Stomach smooth muscle (tissue), 2 donors: Measurements from ENCODE around the gene STAT3.
"Not testable (repeated sequence)": the region's sequence is repeated elsewhere in the genome, so short reads cannot be mapped to it uniquely, and the experiment has no call there.

Experiments
- H3K27ac ChIP-seq: one replicate; pipeline ENCODE4 v1.7.0; 2013; ENCODE audit warnings: mild to moderate bottlenecking, low read length, inconsistent platforms
- H3K27me3 ChIP-seq, 2 donors: one replicate each; pipeline ENCODE4 v1.7.0; 2013; ENCODE audit warnings: low read length in 2 of 2; ENCODE audit not compliant: insufficient read depth in 2 of 2, control insufficient read depth in 1 of 2
- H3K36me3 ChIP-seq, 2 donors: one replicate each; pipeline ENCODE4 v1.7.0; 2013; ENCODE audit warnings: low read length in 2 of 2; ENCODE audit not compliant: control insufficient read depth in 2 of 2, insufficient read depth in 2 of 2
- H3K4me1 ChIP-seq: one replicate; pipeline ENCODE4 v1.7.0; 2013; ENCODE audit warnings: low read length; ENCODE audit not compliant: control insufficient read depth, insufficient read depth
- H3K4me3 ChIP-seq, 2 donors: one replicate each; pipeline ENCODE4 v1.7.0; 2013; ENCODE audit warnings: low read length in 2 of 2
- H3K9ac ChIP-seq, 2 donors: one replicate each; pipeline ENCODE4 v1.7.0; 2013; ENCODE audit warnings: low read length in 2 of 2, mild to moderate bottlenecking in 1 of 2
- H3K9me3 ChIP-seq, 2 donors: one replicate each; pipeline ENCODE4 v1.7.0; 2013; ENCODE audit warnings: low read length in 2 of 2; ENCODE audit not compliant: control insufficient read depth in 2 of 2
- donor health status: healthy.
- donor health status: Pancreatic carcinoma.

Gene STAT3

DNA sequence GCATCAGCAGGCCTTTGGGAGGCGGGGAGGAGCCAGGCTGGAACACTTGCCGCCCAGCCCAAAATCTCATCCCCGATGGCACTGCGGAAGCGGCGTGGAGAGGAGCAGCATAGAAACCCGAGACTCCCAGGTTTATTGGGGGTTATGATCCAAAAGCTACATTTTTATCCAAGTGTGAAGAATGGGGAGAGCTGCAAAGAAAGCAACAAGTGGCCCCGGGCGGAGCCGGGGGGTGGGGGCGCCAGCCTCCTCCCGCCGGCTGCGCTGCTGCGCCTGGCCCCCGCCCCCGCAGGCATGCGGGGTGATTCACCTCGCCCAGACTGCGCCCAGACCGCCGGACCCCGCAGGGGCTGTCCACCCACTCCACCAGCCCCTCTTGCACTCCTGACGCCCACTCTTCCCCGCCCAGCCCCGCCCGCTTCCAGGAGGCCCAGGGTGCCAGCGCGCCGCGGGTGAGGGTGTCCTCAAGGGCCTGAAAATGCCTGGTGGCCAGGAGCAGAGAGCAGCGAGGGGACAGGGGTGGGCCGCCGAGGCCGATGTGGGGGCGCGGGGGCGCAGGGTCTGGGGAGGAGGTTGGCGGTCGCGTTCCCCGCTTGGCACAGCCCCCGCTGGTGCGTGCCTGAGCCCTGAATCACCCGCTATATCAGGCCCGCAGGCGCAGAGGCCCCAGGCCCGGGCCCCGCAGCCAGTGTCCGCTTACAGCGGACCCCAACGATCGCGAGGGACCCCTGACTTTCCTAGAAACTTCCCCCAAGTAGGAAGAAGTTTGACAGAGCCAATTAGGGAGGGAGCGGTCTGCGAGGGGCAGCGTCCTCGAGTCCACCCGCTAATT lies 33.5 kb upstream of the STAT3 start:
- Histone ChIP-seq H3K27ac (peak overlapping the region; percentile 96), H3K9ac (peak overlapping the region; percentile 85 to 87), H3K4me1 (peaks cover 43% of the 10 kb centered on the region), H3K9me3 (no peaks in the 10 kb centered on the region), H3K4me3 (peak overlapping the region; percentile 99 to 100), H3K27me3 (no peaks in the 10 kb centered on the region), H3K36me3 (no peaks in the 10 kb centered on the region)

DNA sequence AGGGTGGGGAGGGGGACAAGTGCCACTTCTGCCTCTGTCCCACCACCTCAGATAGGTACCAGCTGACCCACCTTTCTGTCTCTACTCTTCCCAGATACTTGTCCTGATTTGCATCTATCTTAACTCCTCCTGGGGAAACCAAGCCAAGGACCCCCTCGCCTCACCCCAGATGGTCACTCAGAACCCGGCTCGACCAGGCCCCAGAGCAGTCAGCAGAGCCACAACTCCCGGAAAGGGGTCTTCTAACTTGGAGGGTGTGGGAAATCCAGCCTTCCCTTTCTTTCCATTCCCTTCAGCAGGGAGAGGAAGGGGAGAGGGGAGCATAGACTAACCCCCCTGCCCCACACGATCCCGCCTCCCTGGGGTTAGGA lies 32.9 kb upstream of the STAT3 start:
- H3K27ac ChIP-seq = peak overlapping the region; percentile 96
- no peaks in the 10 kb centered on the region for H3K27me3 ChIP-seq
- no peaks in the 10 kb centered on the region for H3K9me3 ChIP-seq
- peak overlapping the region; percentile 99 to 100 for H3K4me3 ChIP-seq
- peaks cover 48% of the 10 kb centered on the region for H3K4me1 ChIP-seq
- H3K36me3 ChIP-seq = no peaks in the 10 kb centered on the region
- peak overlapping the region; percentile 85 to 87 for H3K9ac ChIP-seq

DNA sequence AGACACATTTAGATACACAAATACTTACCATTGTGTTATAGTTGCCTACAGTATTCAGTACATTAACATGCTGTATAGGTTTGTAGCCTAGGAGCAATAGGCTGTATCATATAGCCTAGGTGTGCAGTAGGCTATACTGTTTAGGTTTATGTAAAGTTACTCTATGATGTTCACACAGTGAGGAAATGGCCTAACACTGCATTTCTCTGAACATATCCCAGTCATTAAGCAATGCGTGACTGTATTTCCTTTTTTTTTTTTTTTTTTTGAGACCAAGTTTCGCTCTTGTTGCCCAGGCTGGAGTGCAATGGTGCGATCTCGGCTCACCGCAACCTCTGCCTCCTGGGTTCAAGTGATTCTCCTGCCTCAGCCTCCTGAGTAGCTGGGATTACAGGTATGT lies 29.7 kb upstream of the STAT3 start:
- not testable (repeated sequence) for H3K4me3 ChIP-seq, H3K27ac ChIP-seq

DNA sequence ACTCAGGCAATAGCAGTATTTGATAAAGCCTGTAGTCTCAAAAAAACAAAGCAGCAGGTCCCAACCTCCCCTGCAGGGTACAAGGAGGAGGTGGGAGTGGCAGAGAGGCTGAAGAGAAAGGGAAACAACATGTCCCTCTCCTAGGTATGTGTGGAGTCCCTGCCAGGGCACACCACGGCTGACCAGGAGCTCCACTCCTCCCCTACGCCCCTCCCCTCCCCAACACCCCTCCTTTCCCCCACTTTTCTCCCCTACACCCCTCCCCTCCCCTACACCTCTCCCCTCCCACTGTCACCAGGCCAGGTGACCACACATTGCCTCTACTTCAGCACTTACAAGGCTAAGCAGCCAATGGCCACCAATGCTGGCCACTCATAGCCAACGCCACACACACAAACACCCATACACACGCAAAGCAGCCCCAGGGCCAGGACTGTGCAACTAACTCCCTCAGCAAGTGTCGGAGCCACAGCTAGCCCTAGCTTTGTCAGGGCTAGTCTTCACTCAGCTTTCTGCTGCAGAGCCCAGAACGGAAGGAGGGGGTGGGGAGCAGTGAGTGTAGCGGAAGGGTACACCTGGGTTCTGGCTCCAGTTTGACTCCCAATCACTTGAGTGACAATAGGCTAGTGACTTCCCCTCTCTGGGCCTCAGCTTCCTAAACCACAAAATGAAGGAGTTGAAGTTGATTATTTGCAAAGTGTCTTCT lies 26.6 kb upstream of the STAT3 start:
- Histone ChIP-seq H3K4me3 (peak overlapping the region; percentile 44 to 46), H3K4me1 (peaks cover 66% of the 10 kb centered on the region), H3K9ac (peak overlapping the region in 1 of 2 donors; percentile 15), H3K9me3 (no peaks in the 10 kb centered on the region), H3K27me3 (no peaks in the 10 kb centered on the region), H3K36me3 (peaks cover 0 to 2% of the 10 kb centered on the region in 2 donors), H3K27ac (peak overlapping the region; percentile 53)

More for the DNA sequence above, 29.7 kb upstream of the STAT3 start:
- H3K4me1 ChIP-seq = peaks cover 64% of the 10 kb centered on the region
- H3K27me3 ChIP-seq, H3K9ac ChIP-seq, H3K36me3 ChIP-seq, H3K9me3 ChIP-seq: not testable (repeated sequence)

DNA sequence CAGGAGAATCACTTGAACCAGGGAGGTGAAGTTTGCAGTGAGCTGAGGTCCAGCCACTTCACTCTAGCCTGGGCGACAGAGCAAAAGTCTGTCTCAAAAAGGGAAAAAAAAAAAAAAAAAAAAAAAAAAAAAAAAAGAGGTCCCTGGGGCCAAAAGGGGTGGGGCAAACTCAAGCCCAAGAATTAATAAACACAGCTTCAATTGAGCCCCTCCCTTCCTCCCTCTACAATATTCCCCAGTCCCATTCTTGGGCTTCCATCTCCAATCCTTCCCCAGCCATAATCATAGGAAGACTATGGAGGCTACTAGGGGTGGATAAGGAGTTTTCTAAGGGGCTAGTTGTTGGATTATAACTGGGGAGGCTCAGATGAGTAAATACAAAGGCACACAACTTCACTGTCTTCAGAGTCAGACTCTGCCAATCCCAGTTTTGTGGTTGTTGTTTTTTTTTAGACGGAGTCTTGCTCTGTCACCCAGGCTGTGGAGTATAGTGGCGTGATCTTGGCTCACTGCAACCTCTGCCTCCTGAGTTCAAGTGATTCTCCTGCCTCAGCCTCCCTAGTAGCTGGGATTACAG lies 25.3 kb upstream of the STAT3 start:
- Histone ChIP-seq H3K36me3 (peaks cover 0 to 2% of the 10 kb centered on the region in 2 donors), H3K27me3 (no peaks in the 10 kb centered on the region), H3K4me1 (peaks cover 66% of the 10 kb centered on the region), H3K27ac (peak overlapping the region; percentile 18), H3K4me3 (peak overlapping the region in 1 of 2 donors; percentile 22), H3K9me3 (no peaks in the 10 kb centered on the region), H3K9ac (no peak overlapping the region)

DNA sequence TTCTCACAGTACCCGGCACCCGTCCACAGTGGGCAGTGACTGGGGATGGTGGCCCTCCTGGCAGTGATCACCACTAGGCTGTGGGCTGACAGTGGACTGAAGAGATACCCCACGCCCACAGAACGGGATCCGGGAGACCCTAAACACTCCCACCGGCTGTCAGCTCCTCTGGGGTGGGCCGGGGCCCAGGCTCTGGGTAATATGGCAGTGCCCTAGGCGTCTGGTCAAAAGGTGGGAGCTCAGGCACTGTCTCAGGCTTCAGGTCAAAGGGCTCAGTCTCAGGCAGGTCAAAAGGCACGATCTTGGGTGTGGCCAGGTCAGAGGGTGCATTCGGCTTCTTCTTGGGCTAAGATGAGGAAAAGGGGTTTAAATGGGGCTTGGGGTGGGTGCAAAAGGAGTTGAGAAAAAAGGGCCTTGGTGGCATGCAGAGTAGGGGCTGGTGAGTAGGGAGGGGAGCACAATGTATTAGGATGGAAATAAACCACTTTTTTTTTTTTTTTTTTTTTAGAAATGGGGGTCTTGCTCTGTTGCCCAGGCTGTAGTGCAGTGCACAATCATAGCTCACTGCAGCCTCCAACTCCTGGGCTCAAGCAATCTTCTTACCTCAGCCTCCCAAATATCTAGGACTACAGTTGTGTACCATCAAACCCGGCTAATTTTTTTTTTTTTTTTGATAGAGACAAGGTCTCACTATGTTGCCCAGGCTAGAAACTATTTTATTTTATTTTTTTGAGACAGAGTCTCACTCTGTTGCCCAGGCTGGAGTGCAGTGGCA lies 23.9 kb upstream of the STAT3 start:
- Histone ChIP-seq H3K9ac (peak overlapping the region in 1 of 2 donors; percentile 23), H3K4me3 (peak overlapping the region; percentile 49 to 54), H3K27ac (peak overlapping the region; percentile 60), H3K4me1 (peaks cover 75% of the 10 kb centered on the region), H3K36me3 (peaks cover 0 to 2% of the 10 kb centered on the region in 2 donors), H3K27me3 (no peaks in the 10 kb centered on the region), H3K9me3 (no peaks in the 10 kb centered on the region)

DNA sequence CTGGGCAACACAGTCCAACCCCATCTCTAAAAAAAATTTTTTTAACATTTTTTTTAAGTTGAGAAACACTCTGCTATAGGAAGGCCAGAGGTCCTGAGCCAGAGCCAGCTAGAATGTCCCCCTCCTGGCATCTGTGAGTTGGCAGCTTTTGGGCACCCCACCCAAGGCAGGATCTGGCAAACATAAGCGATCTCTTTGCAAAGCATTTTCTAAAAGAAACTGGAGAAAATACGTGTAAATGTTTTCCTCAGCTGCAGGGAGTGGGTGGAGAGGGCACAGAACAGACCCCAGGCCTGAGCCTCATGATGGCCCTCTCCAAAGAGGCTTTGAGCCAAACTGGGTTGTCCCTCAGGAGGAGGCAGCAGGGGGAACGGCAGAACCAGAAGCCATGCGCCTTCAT lies 23.1 kb upstream of the STAT3 start:
- peaks cover 77% of the 10 kb centered on the region for H3K4me1 ChIP-seq
- H3K9ac ChIP-seq = peak overlapping the region in 1 of 2 donors; percentile 23
- H3K36me3 ChIP-seq = peaks cover 0 to 2% of the 10 kb centered on the region in 2 donors
- H3K4me3 ChIP-seq = peak overlapping the region; percentile 49 to 54
- no peaks in the 10 kb centered on the region for H3K9me3 ChIP-seq
- peak overlapping the region; percentile 60 for H3K27ac ChIP-seq
- H3K27me3 ChIP-seq = no peaks in the 10 kb centered on the region

DNA sequence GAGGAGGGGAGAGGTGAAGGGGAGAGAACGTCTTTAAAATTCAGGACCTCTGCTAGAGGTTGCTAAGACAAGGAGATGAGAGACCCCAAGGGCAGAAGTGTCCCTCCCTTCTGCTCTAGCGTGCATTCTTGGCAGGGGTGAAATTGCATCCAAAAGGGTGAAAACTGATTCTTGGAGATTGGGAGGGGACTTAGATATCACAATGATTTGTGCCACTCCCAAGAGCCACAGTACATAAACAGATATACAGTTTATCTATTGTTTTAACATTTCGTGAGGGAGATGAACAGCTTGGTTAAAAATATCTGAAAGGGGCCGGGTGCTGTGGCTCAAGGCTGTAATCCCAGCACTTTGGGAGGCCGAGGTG lies 22.1 kb upstream of the STAT3 start:
- Histone ChIP-seq H3K27ac (peak overlapping the region; percentile 84), H3K36me3 (peaks cover 0 to 2% of the 10 kb centered on the region in 2 donors), H3K9ac (peak overlapping the region in 1 of 2 donors; percentile 0), H3K4me3 (peak overlapping the region in 1 of 2 donors; percentile 22), H3K9me3 (no peaks in the 10 kb centered on the region), H3K27me3 (no peaks in the 10 kb centered on the region), H3K4me1 (peaks cover 77% of the 10 kb centered on the region)

DNA sequence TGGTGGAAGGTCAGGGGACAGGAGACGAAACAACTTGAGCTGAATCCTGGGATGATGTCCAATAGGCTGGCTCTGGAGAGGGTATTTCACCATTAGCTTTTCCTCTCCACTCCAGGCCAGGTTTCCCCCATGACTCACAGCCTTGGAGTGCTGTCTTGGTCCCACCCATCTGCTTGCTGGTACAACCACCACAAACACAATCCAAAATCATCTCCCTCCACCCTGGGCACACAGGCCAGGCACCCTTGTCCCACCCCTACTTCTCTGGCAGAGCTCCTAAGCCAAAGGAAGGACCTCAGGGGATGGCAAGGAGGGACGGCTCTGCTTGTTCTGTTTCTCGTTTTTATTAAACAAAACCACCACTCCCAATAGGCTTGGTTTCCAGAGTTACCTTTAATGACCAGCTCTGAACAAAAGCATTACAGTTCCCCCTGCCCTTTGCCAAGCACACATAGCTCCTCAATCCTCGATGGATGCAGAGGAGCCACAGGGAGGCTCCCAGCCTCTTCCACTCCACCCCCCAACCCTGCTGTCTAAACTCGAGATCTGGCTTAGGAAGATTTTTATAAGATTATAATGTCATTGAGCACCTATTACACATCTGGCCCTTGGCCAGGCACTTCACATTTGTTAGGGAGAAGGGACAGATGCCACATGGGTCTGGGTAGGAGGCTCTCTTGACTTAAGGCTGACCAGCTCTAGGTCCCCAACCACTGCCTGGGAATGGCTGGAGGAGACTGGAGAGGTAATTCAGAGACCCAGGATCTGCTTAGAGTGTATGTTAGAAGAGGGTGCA lies 21.5 kb upstream of the STAT3 start:
- no peaks in the 10 kb centered on the region for H3K27me3 ChIP-seq
- no peaks in the 10 kb centered on the region for H3K9me3 ChIP-seq
- H3K27ac ChIP-seq = peak overlapping the region; percentile 84
- peak overlapping the region in 1 of 2 donors; percentile 0 for H3K9ac ChIP-seq
- H3K4me1 ChIP-seq = peaks cover 77% of the 10 kb centered on the region
- peaks cover 5 to 8% of the 10 kb centered on the region in 2 donors for H3K36me3 ChIP-seq
- peak overlapping the region; percentile 24 to 44 for H3K4me3 ChIP-seq
